ENCODE results near the gene PCSK6.

GRCh38 chr15:101510212-101511197 lies 21.0 kb upstream of the PCSK6 start:
- TF ChIP-seq CTCF (IDR thresholded peaks at IDR 0.05) (no peak), POLR2A (IDR thresholded peaks at IDR 0.05) (no peak), EP300 (IDR thresholded peaks at IDR 0.05) (no peak)

Measured in sigmoid colon (tissue), 4 donors.